HepG2 (cell line): ENCODE results near the gene KCTD5. TPM values are rescaled to one million over a fixed set of nuclear protein-coding genes. Genes with fewer than 3 reads are reported as not detected.
"Not testable (repeated sequence)": the region's sequence is repeated elsewhere in the genome, so short reads cannot be mapped to it uniquely, and the experiment has no call there.

Source experiments
- ATAC-seq: fragments of 200-7000 bp; cut with Tn5 transposase; 3 replicates; pipeline ENCODE4 v1.9.1; 2020; ENCODE audit warnings: mild to moderate bottlenecking, moderate library complexity
- BruUV-seq: library from RNA; stranded (reverse); fragments of 400-500 nt; replicated peaks from 2 replicates; lab custom pipeline; 2021; lab: Mats Ljungman, UMichigan
- CTCF ChIA-PET: fragments of 300-600 bp; formaldehyde crosslinking; extraction: SDS; loops from one replicate; lab custom pipeline; 2021; ENCODE audit warnings: low total read pairs, inconsistent platforms, low intra/inter-chr PET ratio; lab: Yijun Ruan, JAX
- POLR2A ChIA-PET: fragments of 350-600 bp; sonication (Branson Sonifier 250); formaldehyde crosslinking; loops from one replicate; lab custom pipeline; 2020; ENCODE audit warnings: antibody characterized with exemption, inconsistent platforms; lab: Yijun Ruan, JAX
- DNase-seq: peaks from one replicate; pipeline ENCODE4 v3.0.0-alpha.2; 2015; ENCODE audit warnings: low spot score
- FAIRE-seq: peaks from 3 replicates; lab custom pipeline; 2011; peaks lifted over from hg19 to GRCh38; lab: Jason Lieb, UNC
- H2AFZ ChIP-seq: one replicate; pipeline ENCODE4 v1.6.1; 2011; ENCODE audit warnings: low read length, inconsistent platforms
- H3K27ac ChIP-seq: fragments of 300-600 bp; 3 replicates; pipeline ENCODE4 v1.8.0; 2011; ENCODE audit warnings: mixed run types, mild to moderate bottlenecking, mixed read lengths, low read length, inconsistent platforms; ENCODE audit not compliant: insufficient read depth; ENCODE audit errors: extremely low read length
- H3K27me3 ChIP-seq, 2 experiments: fragments of 200-600 bp in 1 of 2; 2 replicates in 1 of 2; 3 replicates in 1 of 2; pipeline versions ENCODE4 v1.6.0 to v1.8.0; 2011; ENCODE audit warnings: low read length in 2 of 2, mild to moderate bottlenecking in 2 of 2, moderate library complexity in 2 of 2, inconsistent platforms in 1 of 2; ENCODE audit not compliant: insufficient read depth in 2 of 2, control insufficient read depth in 1 of 2
- H3K36me3 ChIP-seq, 2 experiments: fragments of 200-600 bp in 1 of 2; replicated peaks in 1 of 2; 2 replicates in 1 of 2; 3 replicates in 1 of 2; pipeline versions ENCODE4 v1.5.1 to v1.8.0; 2011; ENCODE audit warnings: low read length in 2 of 2, inconsistent platforms in 1 of 2; ENCODE audit not compliant: insufficient read depth in 2 of 2, control insufficient read depth in 1 of 2
- H3K4me1 ChIP-seq: 2 replicates; pipeline ENCODE4 v1.5.1; 2012; ENCODE audit warnings: low read length, inconsistent platforms; ENCODE audit not compliant: insufficient read depth
- H3K4me2 ChIP-seq: 2 replicates; pipeline ENCODE4 v1.6.0; 2011; ENCODE audit warnings: low read depth, low read length, inconsistent platforms
- H3K4me3 ChIP-seq, 3 experiments: fragments of 200-600 bp in 1 of 3; sonication (generic), shearing (Covaris generic) in 1 of 3; replicated peaks in 1 of 3; 2 replicates each; pipeline ENCODE4 v1.5.1; 2011 to 2016; ENCODE audit warnings: low read length in 3 of 3, inconsistent platforms in 2 of 3, low read depth in 2 of 3, mild to moderate bottlenecking in 2 of 3, control low read depth in 1 of 3, mixed read lengths in 1 of 3; ENCODE audit not compliant: insufficient read depth in 1 of 3
- H3K79me2 ChIP-seq: one replicate; pipeline ENCODE4 v1.6.1; 2011; ENCODE audit warnings: low read length, inconsistent platforms; ENCODE audit not compliant: insufficient read depth
- H3K9ac ChIP-seq: 2 replicates; pipeline ENCODE4 v1.6.0; 2011; ENCODE audit warnings: mild to moderate bottlenecking, low read depth, low read length, inconsistent platforms; ENCODE audit not compliant: insufficient read depth
- H3K9me3 ChIP-seq: 2 replicates; pipeline ENCODE4 v1.5.1; 2012; ENCODE audit warnings: mild to moderate bottlenecking, low read length
- H4K20me1 ChIP-seq: 2 replicates; pipeline ENCODE4 v1.6.0; 2011; ENCODE audit warnings: inconsistent platforms, mild to moderate bottlenecking, low read length, moderate library complexity; ENCODE audit not compliant: insufficient read depth
- DNMT1 ChIP-seq: sonication (generic); formaldehyde crosslinking; IDR thresholded peaks from 2 replicates; pipeline ENCODE4 v1.5.1; 2020; ENCODE audit warnings: mild to moderate bottlenecking, missing genetic modification reagents
- HOXA5 ChIP-seq: sonication (generic); formaldehyde crosslinking; IDR thresholded peaks from 2 replicates; pipeline ENCODE4 v1.4.0; 2020; ENCODE audit warnings: missing genetic modification reagents
- KMT2B ChIP-seq: IDR thresholded peaks from 2 replicates; pipeline ENCODE4 v1.6.1; 2016; ENCODE audit warnings: missing genetic modification reagents, missing compliant biosample characterization
- MEIS2 ChIP-seq: sonication (generic); formaldehyde crosslinking; IDR thresholded peaks from 2 replicates; pipeline ENCODE4 v1.9.0; 2021; ENCODE audit warnings: mild to moderate bottlenecking, missing genetic modification reagents
- SNAI1 ChIP-seq: sonication (generic); formaldehyde crosslinking; IDR thresholded peaks from 2 replicates; pipeline ENCODE4 v1.5.0; 2020; ENCODE audit warnings: mild to moderate bottlenecking, missing genetic modification reagents, borderline replicate concordance
- ZFX ChIP-seq: sonication (generic); formaldehyde crosslinking; IDR thresholded peaks from 2 replicates; pipeline ENCODE4 v1.4.0; 2020; ENCODE audit warnings: mild to moderate bottlenecking, low read depth, missing genetic modification reagents, moderate library complexity
- ZNF207 ChIP-seq: fragments of 450-650 bp; IDR thresholded peaks from 2 replicates; pipeline ENCODE4 v1.6.1; 2016; ENCODE audit warnings: antibody characterized with exemption, borderline replicate concordance
- ZNF563 ChIP-seq: sonication (generic); formaldehyde crosslinking; IDR thresholded peaks from 2 replicates; pipeline ENCODE4 v1.8.0; 2022; ENCODE audit warnings: mild to moderate bottlenecking, moderate library complexity, missing genetic modification reagents
- ZNF772 ChIP-seq: sonication (generic); formaldehyde crosslinking; IDR thresholded peaks from 2 replicates; pipeline ENCODE4 v1.5.0; 2020; ENCODE audit warnings: mild to moderate bottlenecking, missing genetic modification reagents
- ZNF792 ChIP-seq: IDR thresholded peaks from 2 replicates; pipeline ENCODE4 v1.6.1; 2016
- WGBS: methylation state at CpG from one replicate; pipeline ENCODE4 v1.1.6; 2017; ENCODE audit warnings: low lambda C conversion rate; 5-methylcytosine and 5-hydroxymethylcytosine counted together
- in situ Hi-C: cut with HindIII; loops from 2 replicates; pipeline ENCODE4 v1.10.0; 2017; ENCODE audit warnings: low pct_unique_long_range_greater_than_20kb; ENCODE audit not compliant: extremely low pct_ligation_motif_present
- intact Hi-C: fragments of 100-400 bp; cut with micrococcal nuclease; formaldehyde crosslinking; loops from one replicate; pipeline ENCODE4 v1.10.0; 2022; ENCODE audit not compliant: unreplicated experiment
- polyA plus RNA-seq, 8 experiments: library from polyadenylated mRNA; depleted of rRNA in 3 of 8; stranded (reverse) in 7 of 8; unstranded in 1 of 8; fragments of >200 nt; fragmentation: Illumina TruSeq in 4 of 8; extraction: Trizol in 4 of 8; gene quantifications; 2 replicates each; pipeline versions ENCODE4 v1.2.1 to v1.2.3, GENCODE V29; 2011 to 2016; ENCODE audit warnings: low read depth in 4 of 8, missing spikeins in 1 of 8, mixed read lengths in 1 of 8; ENCODE audit not compliant: insufficient read depth in 1 of 8
- total RNA-seq, 5 experiments: library from RNA; depleted of rRNA; stranded (reverse); fragments of >200 nt; fragmentation: Illumina TruSeq; extraction: Trizol; gene quantifications; 2 replicates each; pipeline ENCODE4 v1.2.3, GENCODE V29; 2016; ENCODE audit warnings: low read depth in 1 of 5

The KCTD5 gene
- total and polyA plus RNA-seq, 2 of the 13 experiments (the other 11 are each of a cell fraction or from before 2014, with no cell fraction given), result 25.4 to 29.8 TPM

DNA sequence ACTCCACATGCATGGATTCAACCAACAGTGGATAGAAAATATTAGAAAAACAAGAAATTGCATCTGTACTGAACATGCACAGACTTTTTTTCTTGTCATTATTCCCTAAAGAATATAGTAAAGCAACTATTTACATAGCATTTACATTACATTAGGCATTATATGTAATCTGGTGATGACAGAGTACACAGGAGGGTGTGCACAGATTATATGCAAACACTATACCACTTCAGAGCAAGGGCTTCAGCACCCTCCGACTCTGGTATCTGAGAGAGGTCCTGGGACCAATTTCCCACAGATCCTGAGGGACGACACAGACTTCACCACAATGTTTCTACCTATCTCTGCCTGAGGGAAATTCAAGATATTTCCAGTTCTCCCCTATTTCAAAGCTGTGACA, 25.3 kb upstream of the KCTD5 start:
- in situ Hi-C loops (no loop called here), intact Hi-C loops (no loop called here)
- Histone ChIP-seq H3K27me3 (no peaks in the 10 kb centered on the region), H3K79me2 (no peaks in the 10 kb centered on the region), H3K4me3 (no peak overlapping the region), H3K36me3 (no peaks in the 10 kb centered on the region), H4K20me1 (no peaks in the 10 kb centered on the region), H3K27ac (no peak overlapping the region), H3K9ac (no peak overlapping the region), H3K9me3 (no peaks in the 10 kb centered on the region), H2AFZ (no peak overlapping the region), H3K4me1 (peaks cover 38% of the 10 kb centered on the region), H3K4me2 (no peak overlapping the region)
- CTCF ChIA-PET, result no interaction called here
- WGBS, result 94% methylated on average over 2 of the region's 2 CpGs
- DNase-seq (no peak), ATAC-seq (no peak), FAIRE-seq (no peak)
- TF ChIP-seq ZNF563 (CRISPR knock-in tag) (no peak), MEIS2 (CRISPR knock-in tag) (no peak), ZNF772 (no peak), KMT2B (CRISPR knock-in tag) (no peak), ZNF792 (CRISPR knock-in tag) (no peak), DNMT1 (CRISPR knock-in tag) (no peak), HOXA5 (CRISPR knock-in tag) (no peak), ZNF207 (no peak), ZFX (CRISPR knock-in tag) (no peak), SNAI1 (CRISPR knock-in tag) (no peak)
- POLR2A ChIA-PET, result no interaction called here
- BruUV-seq, result no TSS peak

GRCh38 chr16:2657803-2658202, 24.5 kb upstream of the KCTD5 start:
- H3K4me3 ChIP-seq, BruUV-seq, H3K36me3 ChIP-seq, POLR2A ChIA-PET, H3K27me3 ChIP-seq, in situ Hi-C loops, intact Hi-C loops, H3K4me2 ChIP-seq, H3K9me3 ChIP-seq, FAIRE-seq, H3K79me2 ChIP-seq, ATAC-seq, DNase-seq, H4K20me1 ChIP-seq, H3K27ac ChIP-seq, H3K9ac ChIP-seq, H2AFZ ChIP-seq, CTCF ChIA-PET: not testable (repeated sequence)
- H3K4me1 ChIP-seq, result peaks cover 38% of the 10 kb centered on the region
- WGBS, result no CpG with 5 or more reads among the region's 17 CpGs
